CD14-positive monocyte (primary cell): ENCODE results near the gene FAM83F. TPM values are rescaled to one million over a fixed set of nuclear protein-coding genes. Genes with fewer than 3 reads are reported as not detected.

Source experiments
- DNase-seq, 3 donors: peaks; one replicate each; pipeline ENCODE4 v3.0.0-alpha.2; 2011 to 2022
- H2AFZ ChIP-seq: 2 replicates; pipeline ENCODE4 v1.6.0; 2012; ENCODE audit warnings: mild to moderate bottlenecking, low read depth, low read length, inconsistent platforms; ENCODE audit not compliant: insufficient read depth, poor library complexity, severe bottlenecking
- H3K27ac ChIP-seq, 2 donors: 1 replicate in 1 of 2; 2 replicates in 1 of 2; pipeline ENCODE4 v1.5.1; 2012 to 2013; ENCODE audit warnings: low read length in 2 of 2, control low read depth in 1 of 2, inconsistent platforms in 1 of 2, low read depth in 1 of 2, mild to moderate bottlenecking in 1 of 2
- H3K27me3 ChIP-seq, 2 donors: one replicate each; pipeline versions ENCODE4 v1.6.0 to v1.6.1; 2011 to 2013; ENCODE audit warnings: low read length in 2 of 2; ENCODE audit not compliant: control insufficient read depth in 2 of 2, insufficient read depth in 2 of 2
- H3K36me3 ChIP-seq, 2 donors: replicated peaks in 1 of 2; 1 replicate in 1 of 2; 2 replicates in 1 of 2; pipeline versions ENCODE4 v1.5.1 to v1.6.1; 2012 to 2013; ENCODE audit warnings: low read length in 2 of 2, control low read depth in 1 of 2, inconsistent platforms in 1 of 2, mild to moderate bottlenecking in 1 of 2; ENCODE audit not compliant: insufficient read depth in 2 of 2, control insufficient read depth in 1 of 2
- H3K4me1 ChIP-seq, 2 donors: 1 replicate in 1 of 2; 2 replicates in 1 of 2; pipeline versions ENCODE4 v1.5.1 to v1.6.1; 2012 to 2013; ENCODE audit warnings: low read length in 2 of 2, control low read depth in 1 of 2, inconsistent platforms in 1 of 2, mild to moderate bottlenecking in 1 of 2, moderate library complexity in 1 of 2; ENCODE audit not compliant: insufficient read depth in 2 of 2, control insufficient read depth in 1 of 2
- H3K4me2 ChIP-seq: replicated peaks from 2 replicates; pipeline ENCODE3; 2012; ENCODE audit warnings: low read length, moderate library complexity, mild to moderate bottlenecking; ENCODE audit not compliant: poor library complexity, severe bottlenecking; ENCODE audit errors: extremely low read depth
- H3K4me3 ChIP-seq, 3 experiments: fragments of 200-600 bp in 1 of 3; sonication (generic) in 1 of 3; replicated peaks in 1 of 3; 1 replicate in 2 of 3; 2 replicates in 1 of 3; pipeline ENCODE4 v1.5.1; 2011 to 2013; ENCODE audit warnings: low read length in 3 of 3, mild to moderate bottlenecking in 3 of 3, control low read depth in 2 of 3, low read depth in 2 of 3, inconsistent platforms in 1 of 3, moderate library complexity in 1 of 3
- H3K79me2 ChIP-seq: 2 replicates; pipeline ENCODE4 v1.6.0; 2012; ENCODE audit warnings: mild to moderate bottlenecking, control low read depth, inconsistent platforms, low read length, moderate library complexity; ENCODE audit not compliant: insufficient read depth
- H3K9ac ChIP-seq: 2 replicates; pipeline ENCODE4 v1.6.0; 2017; ENCODE audit warnings: low read length, mild to moderate bottlenecking; ENCODE audit not compliant: insufficient read depth, poor library complexity, severe bottlenecking
- H3K9me3 ChIP-seq, 2 donors: replicated peaks in 1 of 2; 1 replicate in 1 of 2; 2 replicates in 1 of 2; pipeline versions ENCODE4 v1.5.1 to v1.6.1; 2012 to 2013; ENCODE audit warnings: low read length in 2 of 2, control low read depth in 1 of 2; ENCODE audit not compliant: control insufficient read depth in 1 of 2, insufficient read depth in 1 of 2
- H4K20me1 ChIP-seq: 2 replicates; pipeline ENCODE4 v1.6.0; 2012; ENCODE audit warnings: mild to moderate bottlenecking, low read length, control low read depth, moderate library complexity; ENCODE audit not compliant: insufficient read depth
- H3K27ac Mint-ChIP-seq, 7 donors: one replicate each; pipeline ENCODE4 v1.8.0; 2020; ENCODE audit warnings: mild to moderate bottlenecking in 7 of 7, mixed read lengths in 7 of 7, moderate library complexity in 6 of 7, inconsistent platforms in 2 of 7
- H3K27me3 Mint-ChIP-seq, 3 donors: one replicate each; pipeline ENCODE4 v1.8.0; 2021 to 2022; ENCODE audit warnings: low read depth in 3 of 3, mild to moderate bottlenecking in 3 of 3, mixed read lengths in 3 of 3, moderate library complexity in 3 of 3, inconsistent platforms in 1 of 3
- H3K36me3 Mint-ChIP-seq, 2 donors: one replicate each; pipeline ENCODE4 v1.8.0; 2020; ENCODE audit warnings: mixed read lengths in 2 of 2, inconsistent platforms in 1 of 2, mild to moderate bottlenecking in 1 of 2
- H3K4me1 Mint-ChIP-seq: one replicate; pipeline ENCODE4 v1.8.0; 2020; ENCODE audit warnings: mild to moderate bottlenecking, mixed read lengths
- H3K4me3 Mint-ChIP-seq, 2 donors: one replicate each; pipeline ENCODE4 v1.8.0; 2020; ENCODE audit warnings: mild to moderate bottlenecking in 2 of 2, mixed read lengths in 2 of 2, moderate library complexity in 1 of 2
- H3K9me3 Mint-ChIP-seq, 7 donors: one replicate each; pipeline ENCODE4 v1.8.0; 2020 to 2022; ENCODE audit warnings: mixed read lengths in 7 of 7, mild to moderate bottlenecking in 6 of 7, moderate library complexity in 6 of 7, inconsistent platforms in 2 of 7
- CTCF ChIP-seq: fragments of 200-600 bp; IDR thresholded peaks from one replicate; pipeline ENCODE4 v1.8.0; 2022; ENCODE audit warnings: antibody characterized with exemption, mild to moderate bottlenecking
- WGBS: methylation state at CpG from one replicate; pipeline ENCODE4 v1.1.5; 2013; ENCODE audit warnings: missing lambda C conversion rate; ENCODE audit not compliant: insufficient coverage; 5-methylcytosine and 5-hydroxymethylcytosine counted together
- intact Hi-C, 2 donors: fragments of 100-400 bp; cut with micrococcal nuclease; formaldehyde crosslinking; loops; one replicate each; pipeline versions ENCODE4 v1.15.0 to v1.15.1; 2023
- polyA plus RNA-seq, 3 donors: library from polyadenylated mRNA; depleted of rRNA in 1 of 3; unstranded in 2 of 3; stranded (reverse) in 1 of 3; fragments of 300-500 nt in 2 of 3; fragments of >200 nt in 1 of 3; fragmentation: Illumina TruSeq in 2 of 3; gene quantifications; 1 replicate in 2 of 3; 2 replicates in 1 of 3; pipeline ENCODE4 v1.2.3, GENCODE V29; 2012 to 2021

FAM83F gene
- polyA plus RNA-seq, 3 donors: 0.01 TPM; not detected in 2

- DNase-seq: no peak
- 91% methylated on average over 5 of the region's 11 CpGs for WGBS
- Mint-ChIP-seq H3K27me3 (peaks cover 46 to 70% (median 58%) of the 10 kb centered on the region in 3 donors), H3K4me3 (no peak overlapping the region), H3K9me3 (peaks cover 0 to 7% (median 2%) of the 10 kb centered on the region in 7 donors), H3K36me3 (peaks cover 0 to 5% of the 10 kb centered on the region in 2 donors), H3K27ac (no peak overlapping the region), H3K4me1 (peaks cover 12% of the 10 kb centered on the region)
- Histone ChIP-seq H3K79me2 (no peaks in the 10 kb centered on the region), H4K20me1 (no peaks in the 10 kb centered on the region), H3K4me3 (no peak overlapping the region), H3K27me3 (peaks cover 29 to 54% of the 10 kb centered on the region in 2 donors), H2AFZ (no peak overlapping the region), H3K27ac (no peak overlapping the region), H3K9me3 (no peaks in the 10 kb centered on the region), H3K4me2 (no peak overlapping the region), H3K4me1 (peaks cover 7 to 13% of the 10 kb centered on the region in 2 donors), H3K36me3 (no peaks in the 10 kb centered on the region), H3K9ac (no peak overlapping the region)
- no peak for TF ChIP-seq CTCF
- intact Hi-C loops: loop anchor here in 1 of 2 donors (10.0 kb wide), 1 partner anchor 63 kb away; no protein-coding TSS in a partner anchor
These were observed 3.4 kb downstream of the FAM83F start for GRCh38 chr22:39997939-39998726.

GRCh38 chr22:39999144-39999757 lies 4.5 kb downstream of the FAM83F start:
- intact Hi-C loops: loop anchor here in 1 of 2 donors (10.0 kb wide), 1 partner anchor 64 kb away; no protein-coding TSS in a partner anchor
- Histone ChIP-seq H3K79me2 (no peaks in the 10 kb centered on the region), H3K9ac (no peak overlapping the region), H3K4me3 (no peak overlapping the region), H4K20me1 (no peaks in the 10 kb centered on the region), H3K27ac (no peak overlapping the region), H3K27me3 (peaks cover 18 to 47% of the 10 kb centered on the region in 2 donors), H2AFZ (no peak overlapping the region), H3K4me2 (no peak overlapping the region), H3K36me3 (no peaks in the 10 kb centered on the region), H3K4me1 (peaks cover 5 to 10% of the 10 kb centered on the region in 2 donors), H3K9me3 (no peaks in the 10 kb centered on the region)
- WGBS: 85% methylated on average over 16 of the region's 16 CpGs
- Mint-ChIP-seq H3K4me3 (no peak overlapping the region), H3K36me3 (no peaks in the 10 kb centered on the region), H3K9me3 (peaks cover 0 to 3% (median 0%) of the 10 kb centered on the region in 7 donors), H3K4me1 (peaks cover 7% of the 10 kb centered on the region), H3K27me3 (peaks cover 39 to 59% (median 49%) of the 10 kb centered on the region in 3 donors), H3K27ac (peak overlapping the region in 1 of 7 donors; percentile 58)
- no peak for TF ChIP-seq CTCF
- no peak for DNase-seq
